Endodermal cell (in vitro differentiated cells): ENCODE results near the gene MLLT3. TPM values are rescaled to one million over a fixed set of nuclear protein-coding genes. Genes with fewer than 3 reads are reported as not detected.

Experiments
- DNase-seq: peaks from one replicate; pipeline ENCODE4 v3.0.0-alpha.2; 2017
- H3K27ac ChIP-seq: 2 replicates; pipeline ENCODE4 v1.5.1; 2013; ENCODE audit warnings: mild to moderate bottlenecking, low read depth, low read length, moderate library complexity
- H3K27me3 ChIP-seq: 2 replicates; pipeline ENCODE4 v1.6.1; 2013; ENCODE audit warnings: mild to moderate bottlenecking, low read length, moderate library complexity; ENCODE audit not compliant: insufficient read depth, control insufficient read depth, poor library complexity, severe bottlenecking
- H3K36me3 ChIP-seq: 2 replicates; pipeline ENCODE4 v1.7.0; 2013; ENCODE audit warnings: mild to moderate bottlenecking, low read length, moderate library complexity; ENCODE audit not compliant: control insufficient read depth, insufficient read depth
- H3K4me1 ChIP-seq: one replicate; pipeline ENCODE4 v1.7.0; 2013; ENCODE audit warnings: low read length; ENCODE audit not compliant: control insufficient read depth, insufficient read depth
- H3K4me3 ChIP-seq: 2 replicates; pipeline ENCODE4 v1.5.1; 2013; ENCODE audit warnings: mild to moderate bottlenecking, low read length, moderate library complexity
- H3K9ac ChIP-seq: 2 replicates; pipeline ENCODE4 v1.6.1; 2013; ENCODE audit warnings: mild to moderate bottlenecking, low read length, moderate library complexity; ENCODE audit not compliant: poor library complexity, severe bottlenecking; ENCODE audit errors: extremely low read depth
- H3K9me3 ChIP-seq: 2 replicates; pipeline ENCODE4 v1.6.1; 2013; ENCODE audit warnings: mild to moderate bottlenecking, low read length, moderate library complexity; ENCODE audit not compliant: control insufficient read depth
- H3K27ac Mint-ChIP-seq: 2 replicates; pipeline ENCODE4 v1.8.0; 2020; ENCODE audit warnings: mixed read lengths
- H3K27me3 Mint-ChIP-seq: 2 replicates; pipeline ENCODE4 v1.8.0; 2021; ENCODE audit warnings: mild to moderate bottlenecking, mixed read lengths; ENCODE audit not compliant: insufficient read depth
- H3K36me3 Mint-ChIP-seq: 2 replicates; pipeline ENCODE4 v1.8.0; 2020; ENCODE audit warnings: low read depth, mixed read lengths
- H3K4me1 Mint-ChIP-seq: 2 replicates; pipeline ENCODE4 v1.8.0; 2020; ENCODE audit warnings: mixed read lengths
- H3K4me3 Mint-ChIP-seq: 2 replicates; pipeline ENCODE4 v1.8.0; 2020; ENCODE audit warnings: mild to moderate bottlenecking, moderate library complexity, mixed read lengths
- H3K9me3 Mint-ChIP-seq: 2 replicates; pipeline ENCODE4 v1.8.0; 2020; ENCODE audit warnings: mild to moderate bottlenecking, mixed read lengths
- WGBS, 2 experiments: methylation state at CpG; one replicate each; pipeline versions ENCODE4 v1.1.5 to v1.1.7; 2013; ENCODE audit warnings: missing lambda C conversion rate in 2 of 2, mixed read lengths in 1 of 2; ENCODE audit not compliant: insufficient coverage in 1 of 2, insufficient read length in 1 of 2; 5-methylcytosine and 5-hydroxymethylcytosine counted together
- total RNA-seq, 2 donors: library from RNA; stranded (reverse); fragmentation: NEBNext Ultra II Directional in 1 of 2; extraction: Animal tissue kit (Norgen Biotek cat#: 25700) in 1 of 2; gene quantifications; 2 replicates in 1 of 2; 3 replicates in 1 of 2; pipeline ENCODE4 v1.2.1, GENCODE V29; 2021
- TF ChIP-seq, protein P1 (sequence below): fragments of 200-600 bp; sonication (generic); conservative IDR thresholded peaks from 2 replicates; pipeline ENCODE4 v1.5.0; 2021; ENCODE audit warnings: antibody characterized with exemption, mild to moderate bottlenecking

MLLT3 gene
- total RNA-seq, 2 donors from 2014 or later = 5.5 to 12.2 TPM

DNA sequence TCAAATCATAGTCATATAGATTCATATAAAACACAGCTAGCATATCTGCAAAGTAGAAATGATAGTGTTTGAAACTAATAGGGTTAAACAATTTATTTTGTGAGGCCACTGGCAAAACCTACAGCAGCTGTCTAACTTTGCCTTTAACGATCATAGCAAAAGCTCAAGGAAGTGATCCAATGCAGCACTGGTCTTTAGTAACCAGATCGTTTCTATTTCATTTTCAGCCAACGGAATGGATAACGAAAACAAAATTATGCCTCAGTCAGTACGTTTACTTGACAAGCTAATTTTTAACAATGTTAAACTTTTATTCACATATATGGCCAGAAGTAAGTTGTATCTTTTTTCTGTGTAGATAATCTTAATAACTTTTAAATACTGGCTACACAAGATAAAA is 17.7 kb downstream of the MLLT3 start:
- H3K4me1 Mint-ChIP-seq = peaks cover 30% of the 10 kb centered on the region
- no peaks in the 10 kb centered on the region for H3K9me3 Mint-ChIP-seq
- Histone ChIP-seq H3K27ac (no peak overlapping the region), H3K9ac (no peak overlapping the region), H3K36me3 (no peaks in the 10 kb centered on the region), H3K27me3 (no peaks in the 10 kb centered on the region), H3K9me3 (no peaks in the 10 kb centered on the region), H3K4me1 (peaks cover 12% of the 10 kb centered on the region), H3K4me3 (no peak overlapping the region)
- TF ChIP-seq, protein P1, sequence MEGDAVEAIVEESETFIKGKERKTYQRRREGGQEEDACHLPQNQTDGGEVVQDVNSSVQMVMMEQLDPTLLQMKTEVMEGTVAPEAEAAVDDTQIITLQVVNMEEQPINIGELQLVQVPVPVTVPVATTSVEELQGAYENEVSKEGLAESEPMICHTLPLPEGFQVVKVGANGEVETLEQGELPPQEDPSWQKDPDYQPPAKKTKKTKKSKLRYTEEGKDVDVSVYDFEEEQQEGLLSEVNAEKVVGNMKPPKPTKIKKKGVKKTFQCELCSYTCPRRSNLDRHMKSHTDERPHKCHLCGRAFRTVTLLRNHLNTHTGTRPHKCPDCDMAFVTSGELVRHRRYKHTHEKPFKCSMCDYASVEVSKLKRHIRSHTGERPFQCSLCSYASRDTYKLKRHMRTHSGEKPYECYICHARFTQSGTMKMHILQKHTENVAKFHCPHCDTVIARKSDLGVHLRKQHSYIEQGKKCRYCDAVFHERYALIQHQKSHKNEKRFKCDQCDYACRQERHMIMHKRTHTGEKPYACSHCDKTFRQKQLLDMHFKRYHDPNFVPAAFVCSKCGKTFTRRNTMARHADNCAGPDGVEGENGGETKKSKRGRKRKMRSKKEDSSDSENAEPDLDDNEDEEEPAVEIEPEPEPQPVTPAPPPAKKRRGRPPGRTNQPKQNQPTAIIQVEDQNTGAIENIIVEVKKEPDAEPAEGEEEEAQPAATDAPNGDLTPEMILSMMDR = no peak
- no peak for DNase-seq
- no peak overlapping the region for H3K4me3 Mint-ChIP-seq
- H3K27ac Mint-ChIP-seq = no peak overlapping the region
- no peaks in the 10 kb centered on the region for H3K36me3 Mint-ChIP-seq
- H3K27me3 Mint-ChIP-seq = no peaks in the 10 kb centered on the region
- 81 to 85% methylated on average over 5 of the region's 5 CpGs for WGBS, 2 experiments

DNA sequence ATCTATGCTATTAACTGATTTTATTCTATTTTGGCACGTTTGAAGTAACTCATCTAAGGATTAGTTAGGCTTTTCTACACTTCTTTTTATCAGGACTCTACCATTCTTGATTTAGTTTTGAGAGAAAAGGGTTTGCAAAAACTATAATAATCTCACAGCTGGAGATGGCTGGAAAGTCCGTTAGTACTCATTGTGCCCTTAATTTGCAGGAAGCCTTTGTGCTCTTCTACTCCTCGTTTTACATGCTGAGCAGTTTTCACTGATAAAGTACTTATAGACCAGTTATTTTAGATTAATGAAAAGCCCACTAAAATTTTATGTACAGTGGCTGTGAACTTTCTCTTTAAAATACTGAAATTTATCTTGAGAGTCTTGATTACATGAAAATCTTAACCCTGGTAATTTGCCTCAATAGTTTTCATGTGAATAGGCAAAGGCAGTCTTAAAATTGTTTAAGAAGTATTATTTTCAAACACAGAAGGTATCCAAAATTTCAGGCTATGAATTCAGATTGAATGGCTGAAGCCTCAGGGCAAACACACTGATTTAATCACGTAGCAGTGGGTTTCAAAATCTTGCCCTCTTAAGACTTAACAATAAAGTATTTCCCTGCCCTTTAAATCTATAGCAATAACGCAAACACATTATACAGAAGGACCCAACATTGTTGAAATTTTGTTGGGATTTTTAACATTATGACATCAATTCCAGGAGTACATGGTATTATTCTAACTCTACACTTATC is 18.6 kb downstream of the MLLT3 start:
- Mint-ChIP-seq H3K9me3 (no peaks in the 10 kb centered on the region), H3K4me3 (no peak overlapping the region), H3K27ac (no peak overlapping the region), H3K27me3 (no peaks in the 10 kb centered on the region), H3K4me1 (peaks cover 30% of the 10 kb centered on the region), H3K36me3 (no peaks in the 10 kb centered on the region)
- Histone ChIP-seq H3K9me3 (no peaks in the 10 kb centered on the region), H3K4me3 (no peak overlapping the region), H3K4me1 (peaks cover 12% of the 10 kb centered on the region), H3K27ac (peak overlapping the region; percentile 76), H3K9ac (no peak overlapping the region), H3K36me3 (no peaks in the 10 kb centered on the region), H3K27me3 (no peaks in the 10 kb centered on the region)
- DNase-seq = no peak
- TF ChIP-seq, protein P1 = no peak
- WGBS, 2 experiments = 17 to 39% methylated on average over 1 to 5 of the region's 5 CpGs

DNA sequence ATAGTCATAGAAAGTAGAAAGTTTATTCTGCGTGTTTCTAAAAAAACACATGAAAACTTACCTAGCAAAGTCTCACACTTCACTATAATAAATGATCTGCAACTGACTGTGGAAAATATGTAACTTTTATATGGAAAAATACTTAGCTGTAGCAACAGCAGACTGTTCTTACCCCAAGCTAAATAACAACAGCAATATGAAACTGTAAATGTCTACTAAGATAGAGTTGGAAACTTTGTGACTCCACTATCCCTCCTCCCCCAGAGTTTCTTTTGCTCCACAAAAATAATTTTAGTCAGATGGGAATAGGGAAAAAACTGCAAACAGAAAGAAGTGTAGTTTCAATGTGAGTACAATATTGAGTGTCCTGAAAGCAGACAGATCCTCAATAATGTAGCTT is 21.0 kb downstream of the MLLT3 start:
- H3K9me3 Mint-ChIP-seq = no peaks in the 10 kb centered on the region
- TF ChIP-seq, protein P1 = no peak
- Histone ChIP-seq H3K4me1 (peaks cover 12% of the 10 kb centered on the region), H3K4me3 (no peak overlapping the region), H3K36me3 (no peaks in the 10 kb centered on the region), H3K27ac (peak overlapping the region; percentile 25), H3K27me3 (no peaks in the 10 kb centered on the region), H3K9ac (no peak overlapping the region), H3K9me3 (no peaks in the 10 kb centered on the region)
- H3K27ac Mint-ChIP-seq = no peak overlapping the region
- peaks cover 25% of the 10 kb centered on the region for H3K4me1 Mint-ChIP-seq
- 100% methylated on average over 1 of the region's 1 CpG; no CpG with 5 or more reads in 1 of the 2 experiments for WGBS, 2 experiments
- H3K36me3 Mint-ChIP-seq = no peaks in the 10 kb centered on the region
- no peak for DNase-seq
- H3K4me3 Mint-ChIP-seq = no peak overlapping the region
- H3K27me3 Mint-ChIP-seq = no peaks in the 10 kb centered on the region
